Adrenal gland (tissue), 12 donors: ENCODE results near the gene OLFM2. TPM values are rescaled to one million over a fixed set of nuclear protein-coding genes. Genes with fewer than 3 reads are reported as not detected.

Experiments
- DNase-seq, 7 donors: peaks; one replicate each; pipeline ENCODE4 v3.0.0-alpha.2; 2019 to 2020
- H3K27ac ChIP-seq, 5 donors: fragments of 200-600 bp; sonication (generic) in 4 of 5; 1 replicate in 3 of 5; 2 replicates in 2 of 5; pipeline versions ENCODE4 v1.5.1 to v1.8.0; 2016 to 2020; ENCODE audit warnings: mild to moderate bottlenecking in 1 of 5
- H3K27me3 ChIP-seq: fragments of 200-600 bp; 2 replicates; pipeline ENCODE4 v1.8.0; 2021
- H3K36me3 ChIP-seq, 2 donors: fragments of 200-600 bp; replicated peaks in 1 of 2; 1 replicate in 1 of 2; 2 replicates in 1 of 2; pipeline versions ENCODE4 v1.5.1 to v1.8.0; 2018 to 2022
- H3K4me1 ChIP-seq, 2 donors: fragments of 200-600 bp; replicated peaks in 1 of 2; 1 replicate in 1 of 2; 2 replicates in 1 of 2; pipeline versions ENCODE4 v1.5.1 to v1.8.0; 2018 to 2021
- H3K4me3 ChIP-seq, 4 donors: fragments of 200-600 bp; sonication (generic) in 3 of 4; one replicate each; pipeline ENCODE4 v1.5.1; 2016 to 2018
- H3K9me3 ChIP-seq, 3 donors: fragments of 200-600 bp; sonication (generic) in 1 of 3; replicated peaks in 1 of 3; 1 replicate in 2 of 3; 2 replicates in 1 of 3; pipeline versions ENCODE4 v1.5.1 to v1.8.0; 2016 to 2021
- CTCF ChIP-seq, 6 experiments: fragments of 450-650 bp in 4 of 6; fragments of 200-600 bp in 2 of 6; sonication (generic) in 1 of 6; IDR thresholded peaks; 1 replicate in 5 of 6; 2 replicates in 1 of 6; pipeline versions ENCODE4 v1.5.1 to v1.8.0; 2016 to 2021; ENCODE audit warnings: antibody characterized with exemption in 6 of 6, mild to moderate bottlenecking in 2 of 6, moderate library complexity in 1 of 6
- POLR2A ChIP-seq, 2 donors: fragments of 450-650 bp; IDR thresholded peaks; one replicate each; pipeline ENCODE4 v1.6.1; 2017; ENCODE audit warnings: antibody characterized with exemption in 2 of 2, mild to moderate bottlenecking in 2 of 2, moderate library complexity in 1 of 2
- WGBS, 4 donors: extraction: QIAGEN DNeasy Blood & Tissue Kit in 2 of 4; methylation state at CpG; one replicate each; pipeline versions ENCODE4 v1.1.5 to v1.1.7; 2013 to 2017; 5-methylcytosine and 5-hydroxymethylcytosine counted together
- intact Hi-C, 2 donors: fragments of 100-400 bp; cut with DNase I; formaldehyde crosslinking; loops; one replicate each; pipeline versions ENCODE4 v1.14.1 to v1.15.0; 2022 to 2023
- polyA plus RNA-seq, 3 donors: library from polyadenylated mRNA; stranded (reverse); fragments of 200-250 nt in 2 of 3; fragments of 350-450 nt in 1 of 3; fragmentation: Illumina TruSeq in 1 of 3; extraction: RNeasy Lipid Tissue Mini Kit (QIAGEN cat#74804) in 1 of 3; gene quantifications; one replicate each; pipeline ENCODE4 v1.2.3, GENCODE V29; 2013 to 2014
- total RNA-seq, 9 donors: library from RNA; depleted of rRNA in 4 of 9; stranded (reverse); fragments of >200 nt in 4 of 9; fragments of 120-200 nt in 1 of 9; fragmentation: NEBNext Ultra II Directional in 1 of 9; extraction: Animal tissue kit (Norgen Biotek cat#: 25700) in 1 of 9; gene quantifications; one replicate each; pipeline versions ENCODE4 v1.1.0 to v1.2.4, GENCODE V29; 2013 to 2023
- donor health status: healthy with polysubstance abuse.
- donor health status: Bipolar disorder and iron deficiency.
- donor health status: DM: yes; HTN: yes; CAD: no.
- donor health status: DM: no; HTN: no; CAD: no.
- donor health status: DM: no; HTN: no; CAD: no.
- donor health status: DM: yes; HTN: yes; CAD: no.

The OLFM2 gene
- total and polyA plus RNA-seq, 12 donors = 2.2 to 76.2 (median 51.5) TPM

- DNase-seq = no peak
- H3K4me3 ChIP-seq = no peak overlapping the region
- 62 to 86% (median 72%) methylated on average over 4 of the region's 4 CpGs for WGBS, 4 donors
- H3K27ac ChIP-seq = no peak overlapping the region
- no peaks in the 10 kb centered on the region for H3K27me3 ChIP-seq
- intact Hi-C loops = no loop called here
- H3K4me1 ChIP-seq = no peaks in the 10 kb centered on the region
- no peaks in the 10 kb centered on the region for H3K36me3 ChIP-seq
- TF ChIP-seq POLR2A (IDR thresholded peaks at IDR 0.05) (no peak), CTCF (IDR thresholded peaks at IDR 0.05) (no peak)
- no peaks in the 10 kb centered on the region for H3K9me3 ChIP-seq
These were observed 73.4 kb downstream of the OLFM2 start for GRCh38 chr19:9862938-9863337.

- WGBS, 4 donors = 94 to 100% (median 100%) methylated on average over 1 of the region's 1 CpG
These were observed 74.8 kb downstream of the OLFM2 start for GRCh38 chr19:9861503-9861902.

GRCh38 chr19:9860407-9860806 lies 75.9 kb downstream of the OLFM2 start:
- Histone ChIP-seq H3K27ac (no peak overlapping the region), H3K27me3 (no peaks in the 10 kb centered on the region), H3K36me3 (no peaks in the 10 kb centered on the region), H3K9me3 (no peaks in the 10 kb centered on the region), H3K4me1 (no peaks in the 10 kb centered on the region), H3K4me3 (no peak overlapping the region)
- 87 to 96% (median 91%) methylated on average over 8 of the region's 8 CpGs for WGBS, 4 donors
- TF ChIP-seq POLR2A (IDR thresholded peaks at IDR 0.05) = no peak
- intact Hi-C loops = no loop called here
- no peak for DNase-seq

More at GRCh38 chr19:9861503-9861902, 74.8 kb downstream of the OLFM2 start:
- TF ChIP-seq CTCF (IDR thresholded peaks at IDR 0.05) = no peak
- TF ChIP-seq POLR2A (IDR thresholded peaks at IDR 0.05) = no peak
- Histone ChIP-seq H3K4me1 (no peaks in the 10 kb centered on the region), H3K27me3 (no peaks in the 10 kb centered on the region), H3K9me3 (no peaks in the 10 kb centered on the region), H3K4me3 (no peak overlapping the region), H3K36me3 (no peaks in the 10 kb centered on the region), H3K27ac (no peak overlapping the region)
- intact Hi-C loops = no loop called here
- no peak for DNase-seq

- no peak overlapping the region for H3K4me3 ChIP-seq
- DNase-seq = no peak
- H3K9me3 ChIP-seq = no peaks in the 10 kb centered on the region
- no peaks in the 10 kb centered on the region for H3K4me1 ChIP-seq
- H3K36me3 ChIP-seq = no peaks in the 10 kb centered on the region
- no peaks in the 10 kb centered on the region for H3K27me3 ChIP-seq
- TF ChIP-seq POLR2A (IDR thresholded peaks at IDR 0.05) (no peak), CTCF (IDR thresholded peaks at IDR 0.05) (no peak)
- no peak overlapping the region for H3K27ac ChIP-seq
- intact Hi-C loops = no loop called here
These were observed 77.5 kb downstream of the OLFM2 start for GRCh38 chr19:9858766-9859165.

GRCh38 chr19:9857920-9858746 lies 78.2 kb downstream of the OLFM2 start:
- no peak for DNase-seq
- H3K27ac ChIP-seq = no peak overlapping the region
- no peak overlapping the region for H3K4me3 ChIP-seq
- no peaks in the 10 kb centered on the region for H3K27me3 ChIP-seq
- TF ChIP-seq POLR2A (IDR thresholded peaks at IDR 0.05) (no peak), CTCF (IDR thresholded peaks at IDR 0.05) (no peak)
- 83 to 87% (median 83%) methylated on average over 9 to 10 of the region's 10 CpGs for WGBS, 4 donors
- H3K9me3 ChIP-seq = no peaks in the 10 kb centered on the region
- intact Hi-C loops = no loop called here
- H3K4me1 ChIP-seq = no peaks in the 10 kb centered on the region
- no peaks in the 10 kb centered on the region for H3K36me3 ChIP-seq
